ENCODE measurements around the gene PHC2.

Gene PHC2

DNA sequence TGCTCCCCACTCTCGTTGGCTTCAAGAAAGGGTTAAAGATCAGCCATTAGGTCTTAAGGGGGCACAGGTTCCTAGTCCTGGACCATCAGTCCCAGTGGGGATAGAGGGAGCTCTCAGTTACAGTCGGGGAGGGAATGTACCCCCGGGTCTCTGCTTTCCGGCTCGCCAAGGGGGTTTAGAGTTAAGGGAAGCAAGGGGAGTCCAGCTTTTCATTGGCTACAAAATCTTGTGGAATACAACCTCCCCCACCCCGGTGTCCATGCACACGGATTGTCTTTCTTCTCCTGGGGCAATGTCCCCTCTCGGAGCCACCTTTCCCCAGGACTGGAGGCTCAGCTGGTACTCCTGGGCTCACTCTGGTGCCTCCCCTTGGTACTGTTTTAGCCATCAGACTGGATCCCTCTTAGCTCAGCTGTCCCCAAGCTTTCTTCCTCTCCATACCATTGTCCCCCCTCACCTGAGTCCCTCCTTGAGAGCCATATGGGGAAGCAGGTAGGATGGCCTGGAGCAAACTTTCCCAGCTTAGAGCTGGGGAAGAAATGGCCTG lies 110.2 kb downstream of the PHC2 start, which contains the start of gene A3GALT2:
TSS of gene A3GALT2 (minus strand) at position 480 of the 547 bp plus-strand sequence. CDS start at position 480, 0 bp downstream.
- DNase-seq (ENCODE audit: low read depth) = no peak
- TF ChIP-seq, protein P1, sequence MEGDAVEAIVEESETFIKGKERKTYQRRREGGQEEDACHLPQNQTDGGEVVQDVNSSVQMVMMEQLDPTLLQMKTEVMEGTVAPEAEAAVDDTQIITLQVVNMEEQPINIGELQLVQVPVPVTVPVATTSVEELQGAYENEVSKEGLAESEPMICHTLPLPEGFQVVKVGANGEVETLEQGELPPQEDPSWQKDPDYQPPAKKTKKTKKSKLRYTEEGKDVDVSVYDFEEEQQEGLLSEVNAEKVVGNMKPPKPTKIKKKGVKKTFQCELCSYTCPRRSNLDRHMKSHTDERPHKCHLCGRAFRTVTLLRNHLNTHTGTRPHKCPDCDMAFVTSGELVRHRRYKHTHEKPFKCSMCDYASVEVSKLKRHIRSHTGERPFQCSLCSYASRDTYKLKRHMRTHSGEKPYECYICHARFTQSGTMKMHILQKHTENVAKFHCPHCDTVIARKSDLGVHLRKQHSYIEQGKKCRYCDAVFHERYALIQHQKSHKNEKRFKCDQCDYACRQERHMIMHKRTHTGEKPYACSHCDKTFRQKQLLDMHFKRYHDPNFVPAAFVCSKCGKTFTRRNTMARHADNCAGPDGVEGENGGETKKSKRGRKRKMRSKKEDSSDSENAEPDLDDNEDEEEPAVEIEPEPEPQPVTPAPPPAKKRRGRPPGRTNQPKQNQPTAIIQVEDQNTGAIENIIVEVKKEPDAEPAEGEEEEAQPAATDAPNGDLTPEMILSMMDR (conservative IDR thresholded peaks at IDR 0.05; ENCODE audit: low read depth, low read length) = no peak
- no peak within 1 kb of the TSS for H3K4me3 ChIP-seq (ENCODE audit: low read depth, low read length)

DNA sequence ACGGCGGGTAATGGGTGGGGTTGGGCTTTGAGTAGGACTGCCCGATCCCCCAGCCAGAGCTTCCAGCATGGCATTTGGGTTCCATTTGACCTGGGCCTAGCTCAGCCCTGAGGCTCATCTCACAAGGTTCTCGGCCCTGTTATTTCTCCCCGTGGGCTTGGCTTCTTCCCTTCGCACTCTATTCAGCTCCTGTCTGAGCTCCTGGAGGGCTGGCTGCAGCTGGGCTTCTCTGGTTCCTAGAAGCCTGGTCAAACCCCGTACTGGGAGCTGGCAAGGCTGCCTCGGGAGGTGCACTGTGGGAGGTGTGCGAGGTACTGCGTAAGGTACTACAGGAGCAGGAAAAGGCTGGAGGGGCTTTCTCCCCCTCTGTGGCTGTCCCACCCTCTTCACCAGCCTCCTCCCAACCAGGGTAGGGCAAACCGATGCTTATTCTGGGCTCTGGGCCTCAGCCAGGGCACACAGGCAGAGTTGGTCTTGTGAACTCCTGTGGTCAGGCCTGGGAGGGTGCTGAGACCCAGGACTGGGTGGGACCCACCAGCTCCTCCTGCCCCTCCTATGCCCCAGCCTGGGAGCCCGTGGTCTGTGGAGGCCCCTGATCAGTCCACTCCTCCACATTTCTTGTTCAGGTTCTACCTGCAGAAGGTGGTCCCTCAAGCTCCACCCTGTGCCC lies 110.8 kb downstream of the PHC2 start:
- H3K4me3 ChIP-seq (ENCODE audit: low read depth, low read length) = no peak overlapping the region

DNA sequence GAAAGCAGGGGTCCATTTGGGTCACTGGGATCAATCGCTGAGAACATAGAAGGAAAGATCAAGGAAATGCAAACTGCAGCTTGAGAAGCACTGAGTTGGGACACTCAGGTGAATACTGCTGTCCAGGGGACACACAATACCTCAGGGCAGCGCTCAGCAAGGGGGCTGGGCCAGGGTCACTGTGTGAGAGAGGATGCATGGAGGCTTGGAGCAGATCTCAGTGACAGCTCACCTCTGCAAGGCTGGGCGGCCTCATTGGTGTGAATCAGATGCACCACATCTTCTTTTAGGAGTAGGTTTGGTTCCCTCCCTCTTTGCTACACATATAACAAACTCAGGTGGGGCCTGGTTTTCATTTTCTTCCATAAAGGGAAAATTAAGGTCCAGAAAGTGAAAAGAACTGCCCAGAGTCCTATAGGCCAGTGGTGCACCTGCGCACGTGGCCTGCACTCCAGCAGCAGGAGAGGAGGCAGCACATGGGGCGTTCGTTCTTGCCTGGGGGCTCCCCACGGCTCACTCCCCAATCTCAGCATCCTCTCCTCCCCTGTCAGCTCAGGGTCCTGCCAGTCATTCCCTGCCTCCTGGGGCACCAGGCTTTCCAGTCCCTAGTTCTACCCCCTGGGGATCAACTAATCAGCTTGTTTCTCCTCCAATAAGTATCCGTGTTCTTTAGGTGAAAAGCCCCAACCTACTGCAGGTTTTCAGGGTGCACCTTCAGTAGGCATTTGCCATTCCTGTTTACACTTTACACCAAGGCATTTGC lies 111.5 kb downstream of the PHC2 start:
- no peak overlapping the region for H3K4me3 ChIP-seq (ENCODE audit: low read depth, low read length)
- DNase-seq (ENCODE audit: low read depth) = no peak
- TF ChIP-seq, protein P1 (conservative IDR thresholded peaks at IDR 0.05; ENCODE audit: low read depth, low read length) = no peak

More for the DNA sequence above, 110.8 kb downstream of the PHC2 start:
- no peak for DNase-seq (ENCODE audit: low read depth)
- TF ChIP-seq, protein P1 (conservative IDR thresholded peaks at IDR 0.05; ENCODE audit: low read depth, low read length) = no peak

DNA sequence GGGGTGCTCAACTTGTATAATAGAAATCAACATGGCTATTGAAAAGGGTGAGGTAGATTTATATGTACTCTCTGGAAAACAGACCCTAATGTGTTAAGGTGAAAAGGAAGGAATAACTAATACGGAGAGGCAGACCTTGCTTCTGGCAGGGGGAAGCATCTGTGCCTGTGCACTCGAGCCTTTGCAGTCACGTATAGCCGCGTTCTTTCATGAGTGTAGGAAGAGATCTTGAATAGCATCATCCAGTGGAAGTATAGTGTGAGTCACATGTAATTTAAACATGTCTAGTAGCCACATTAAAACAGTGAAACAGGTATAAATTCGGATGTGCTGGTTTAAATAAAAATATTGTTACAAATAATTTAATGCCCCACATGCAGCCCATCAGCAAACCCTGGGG lies 112.9 kb downstream of the PHC2 start:
- DNase-seq (ENCODE audit: low read depth) = no peak
- TF ChIP-seq, protein P1 (conservative IDR thresholded peaks at IDR 0.05; ENCODE audit: low read depth, low read length) = no peak
- no peak overlapping the region for H3K4me3 ChIP-seq (ENCODE audit: low read depth, low read length)

DNA sequence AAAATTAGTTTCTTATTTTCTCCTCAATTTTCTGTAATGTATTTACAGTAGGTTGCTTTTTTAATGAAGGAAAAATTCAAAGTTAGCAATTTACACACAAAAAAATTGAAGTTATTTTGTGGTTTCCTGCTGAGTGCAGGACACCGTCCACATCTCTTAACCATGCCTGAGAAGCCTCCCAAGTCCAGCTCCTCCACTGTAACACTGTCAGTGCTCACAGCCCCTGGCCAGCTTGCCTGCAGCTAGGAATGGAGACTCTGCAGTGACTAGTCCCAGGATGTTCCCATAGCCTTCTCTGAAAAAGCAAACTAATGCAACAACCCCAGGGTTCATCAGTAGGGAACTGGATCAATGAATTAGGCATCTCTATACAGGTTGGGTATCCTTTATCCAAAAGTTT lies 113.5 kb downstream of the PHC2 start:
- DNase-seq (ENCODE audit: low read depth) = no peak
- TF ChIP-seq, protein P1 (conservative IDR thresholded peaks at IDR 0.05; ENCODE audit: low read depth, low read length) = no peak
- no peak overlapping the region for H3K4me3 ChIP-seq (ENCODE audit: low read depth, low read length)

DNA sequence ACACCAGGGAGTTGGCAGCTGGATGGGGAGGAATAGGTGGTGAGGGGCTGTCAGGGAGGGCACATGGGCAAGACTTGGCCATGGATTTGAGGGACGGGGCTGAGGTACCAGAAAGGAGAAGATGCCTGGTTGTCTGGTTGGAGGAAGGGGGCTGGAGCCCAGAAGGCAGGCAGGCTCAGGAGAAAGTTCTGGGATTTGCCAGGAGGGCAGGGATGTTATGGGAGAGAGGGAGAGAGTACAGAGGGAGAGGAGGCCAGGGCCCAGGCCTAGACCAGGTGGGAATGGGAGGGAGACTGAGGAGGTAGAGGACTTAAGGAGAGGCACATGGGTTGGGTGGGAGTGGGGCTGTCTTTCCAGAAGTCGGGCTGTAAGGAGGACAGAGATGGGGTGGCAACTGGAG lies 114.3 kb downstream of the PHC2 start:
- TF ChIP-seq, protein P1 (conservative IDR thresholded peaks at IDR 0.05; ENCODE audit: low read depth, low read length) = no peak
- no peak for DNase-seq (ENCODE audit: low read depth)
- no peak overlapping the region for H3K4me3 ChIP-seq (ENCODE audit: low read depth, low read length)

All from choroid plexus epithelial cell (primary cell).